HG02763 (cell line): ENCODE measurements around the gene SETDB2.
"Not testable (repeated sequence)": the region's sequence is repeated elsewhere in the genome, so short reads cannot be mapped to it uniquely, and the experiment has no call there.

Source experiments
- ATAC-seq: cut with Tn5 transposase; IDR thresholded peaks from one replicate; pipeline ENCODE4 v1.9.1; 2021; ENCODE audit warnings: mild to moderate bottlenecking, moderate library complexity; ENCODE audit not compliant: unreplicated experiment

Gene SETDB2

GRCh38 chr13:49464621-49465325, 20.7 kb downstream of the SETDB2 start:
- ATAC-seq, result no peak

GRCh38 chr13:49466292-49466838, 22.3 kb downstream of the SETDB2 start:
- ATAC-seq, result no peak

GRCh38 chr13:49472186-49472585, 28.1 kb downstream of the SETDB2 start:
- ATAC-seq, result no peak

GRCh38 chr13:49476529-49476928, 32.5 kb downstream of the SETDB2 start:
- ATAC-seq, result no peak

GRCh38 chr13:49481788-49482187, 37.7 kb downstream of the SETDB2 start:
- ATAC-seq, result no peak

- no peak for ATAC-seq
Observed at GRCh38 chr13:49488563-49488962, 44.5 kb downstream of the SETDB2 start.

GRCh38 chr13:49494645-49495044, 50.6 kb downstream of the SETDB2 start:
- ATAC-seq, result no peak

- ATAC-seq, result peak; percentile 76
Observed at GRCh38 chr13:49495783-49496762, 52.0 kb downstream of the SETDB2 start, which contains the start of gene PHF11. PHF11 (plus strand) TSS chr13:49495953; CDS start chr13:49496002, 49 bp downstream.

- ATAC-seq, result not testable (repeated sequence)
Observed at GRCh38 chr13:49496837-49497236, 52.8 kb downstream of the SETDB2 start.

GRCh38 chr13:49497272-49497671, 53.2 kb downstream of the SETDB2 start:
- ATAC-seq, result no peak

GRCh38 chr13:49498206-49498605, 54.1 kb downstream of the SETDB2 start:
- ATAC-seq, result no peak

- no peak for ATAC-seq
Observed at GRCh38 chr13:49499889-49500660, 56.0 kb downstream of the SETDB2 start.

GRCh38 chr13:49502954-49503353, 58.9 kb downstream of the SETDB2 start:
- ATAC-seq, result no peak

- ATAC-seq, result no peak
Observed at GRCh38 chr13:49503951-49504350, 59.9 kb downstream of the SETDB2 start.

GRCh38 chr13:49512578-49512977, 68.5 kb downstream of the SETDB2 start:
- ATAC-seq, result no peak

- ATAC-seq, result no peak
Observed at GRCh38 chr13:49516467-49516866, 72.4 kb downstream of the SETDB2 start.

GRCh38 chr13:49517461-49517860, 73.4 kb downstream of the SETDB2 start:
- ATAC-seq, result no peak

- ATAC-seq, result no peak
Observed at GRCh38 chr13:49521224-49521623, 77.2 kb downstream of the SETDB2 start.

GRCh38 chr13:49524740-49525501, 80.8 kb downstream of the SETDB2 start:
- ATAC-seq, result no peak

- no peak for ATAC-seq
Observed at GRCh38 chr13:49527123-49527522, 83.0 kb downstream of the SETDB2 start.
